ENCODE results near the gene SPAG16.
A peak's percentile ranks its signal among the peaks of the same experiment; 100 is the strongest.

Gene SPAG16

GRCh38 chr2:214174563-214174962 is 890.3 kb downstream of the SPAG16 start:
- DNase-seq (ENCODE audit: low read depth): no peak

- no peak for DNase-seq (ENCODE audit: low read depth)
Observed at GRCh38 chr2:214180071-214180470, 895.8 kb downstream of the SPAG16 start.

GRCh38 chr2:214180686-214181085 is 896.4 kb downstream of the SPAG16 start:
- DNase-seq (ENCODE audit: low read depth): no peak

GRCh38 chr2:214184461-214184860 is 900.2 kb downstream of the SPAG16 start:
- no peak for DNase-seq (ENCODE audit: low read depth)

- no peak for DNase-seq (ENCODE audit: low read depth)
Observed at GRCh38 chr2:214185546-214185945, 901.3 kb downstream of the SPAG16 start.

GRCh38 chr2:214192711-214193110 is 908.4 kb downstream of the SPAG16 start:
- DNase-seq (ENCODE audit: low read depth): peak; percentile 46

GRCh38 chr2:214193943-214194342 is 909.7 kb downstream of the SPAG16 start:
- peak; percentile 54 for DNase-seq (ENCODE audit: low read depth)

GRCh38 chr2:214196260-214196659 is 912.0 kb downstream of the SPAG16 start:
- no peak for DNase-seq (ENCODE audit: low read depth)

- DNase-seq (ENCODE audit: low read depth): no peak
Observed at GRCh38 chr2:214201892-214202291, 917.6 kb downstream of the SPAG16 start.

GRCh38 chr2:214203214-214203613 is 919.0 kb downstream of the SPAG16 start:
- no peak for DNase-seq (ENCODE audit: low read depth)

GRCh38 chr2:214203744-214204289 is 919.6 kb downstream of the SPAG16 start:
- DNase-seq (ENCODE audit: low read depth): peak; percentile 10

- no peak for DNase-seq (ENCODE audit: low read depth)
Observed at GRCh38 chr2:214215107-214215506, 930.8 kb downstream of the SPAG16 start.

- no peak for DNase-seq (ENCODE audit: low read depth)
Observed at GRCh38 chr2:214217136-214217535, 932.9 kb downstream of the SPAG16 start.

GRCh38 chr2:214217599-214217998 is 933.3 kb downstream of the SPAG16 start:
- no peak for DNase-seq (ENCODE audit: low read depth)

GRCh38 chr2:214220251-214220650 is 936.0 kb downstream of the SPAG16 start:
- no peak for DNase-seq (ENCODE audit: low read depth)

GRCh38 chr2:214226061-214226460 is 941.8 kb downstream of the SPAG16 start:
- no peak for DNase-seq (ENCODE audit: low read depth)

GRCh38 chr2:214232271-214232670 is 948.0 kb downstream of the SPAG16 start:
- DNase-seq (ENCODE audit: low read depth): no peak

GRCh38 chr2:214233164-214233563 is 948.9 kb downstream of the SPAG16 start:
- no peak for DNase-seq (ENCODE audit: low read depth)

GRCh38 chr2:214242797-214243196 is 958.5 kb downstream of the SPAG16 start:
- DNase-seq (ENCODE audit: low read depth): no peak

- peak; percentile 44 for DNase-seq (ENCODE audit: low read depth)
Observed at GRCh38 chr2:214244847-214245246, 960.6 kb downstream of the SPAG16 start.

GRCh38 chr2:214246417-214246816 is 962.2 kb downstream of the SPAG16 start:
- no peak for DNase-seq (ENCODE audit: low read depth)

GRCh38 chr2:214247531-214247930 is 963.3 kb downstream of the SPAG16 start:
- no peak for DNase-seq (ENCODE audit: low read depth)

- no peak for DNase-seq (ENCODE audit: low read depth)
Observed at GRCh38 chr2:214255046-214255445, 970.8 kb downstream of the SPAG16 start.

- no peak for DNase-seq (ENCODE audit: low read depth)
Observed at GRCh38 chr2:214261683-214262082, 977.4 kb downstream of the SPAG16 start.

GRCh38 chr2:214264171-214264570 is 979.9 kb downstream of the SPAG16 start:
- no peak for DNase-seq (ENCODE audit: low read depth)

Data from fibroblast of gingiva (primary cell).